Fibroblast of villous mesenchyme (primary cell): ENCODE results near the gene KCNIP1. TPM values are rescaled to one million over a fixed set of nuclear protein-coding genes. Genes with fewer than 3 reads are reported as not detected.

Experiments used
- DNase-seq: peaks from one replicate; pipeline ENCODE4 v3.0.0-alpha.2; 2010; ENCODE audit warnings: low read depth
- H3K4me3 ChIP-seq: 2 replicates; pipeline ENCODE4 v1.5.1; 2011; ENCODE audit warnings: low read depth, mild to moderate bottlenecking, low read length
- total RNA-seq: library from RNA; depleted of rRNA; stranded (reverse); fragments of >200 nt; gene quantifications from 2 replicates; pipeline ENCODE4 v1.2.3, GENCODE V29; 2012
- TF ChIP-seq, protein P1 (sequence below): IDR thresholded peaks from 2 replicates; pipeline ENCODE4 v1.5.1; 2012; ENCODE audit warnings: low read depth, mild to moderate bottlenecking, low read length; ENCODE audit not compliant: insufficient read depth

The KCNIP1 gene
- total RNA-seq, 1 donor: not detected

DNA sequence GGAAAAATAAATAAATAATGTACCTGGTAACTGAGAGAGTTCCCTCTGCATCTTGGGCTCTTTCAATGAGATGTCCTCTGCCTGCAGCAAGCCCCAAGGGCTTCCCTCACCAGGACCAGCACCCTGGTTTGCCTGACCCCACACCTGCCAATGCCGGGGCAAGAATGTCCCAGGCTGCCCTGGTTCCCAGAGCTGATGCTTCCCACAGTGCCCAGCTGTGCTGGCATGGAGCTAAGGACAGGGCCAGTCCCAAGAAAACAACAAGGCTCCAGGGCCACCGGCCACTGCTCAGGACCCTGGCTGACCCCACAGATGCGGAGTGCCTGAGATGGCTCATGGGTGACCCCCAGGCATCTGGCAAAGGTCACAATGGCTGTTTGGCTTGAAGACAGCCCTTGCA is 123.5 kb downstream of the KCNIP1 start:
- DNase-seq: no peak
- TF ChIP-seq, protein P1, sequence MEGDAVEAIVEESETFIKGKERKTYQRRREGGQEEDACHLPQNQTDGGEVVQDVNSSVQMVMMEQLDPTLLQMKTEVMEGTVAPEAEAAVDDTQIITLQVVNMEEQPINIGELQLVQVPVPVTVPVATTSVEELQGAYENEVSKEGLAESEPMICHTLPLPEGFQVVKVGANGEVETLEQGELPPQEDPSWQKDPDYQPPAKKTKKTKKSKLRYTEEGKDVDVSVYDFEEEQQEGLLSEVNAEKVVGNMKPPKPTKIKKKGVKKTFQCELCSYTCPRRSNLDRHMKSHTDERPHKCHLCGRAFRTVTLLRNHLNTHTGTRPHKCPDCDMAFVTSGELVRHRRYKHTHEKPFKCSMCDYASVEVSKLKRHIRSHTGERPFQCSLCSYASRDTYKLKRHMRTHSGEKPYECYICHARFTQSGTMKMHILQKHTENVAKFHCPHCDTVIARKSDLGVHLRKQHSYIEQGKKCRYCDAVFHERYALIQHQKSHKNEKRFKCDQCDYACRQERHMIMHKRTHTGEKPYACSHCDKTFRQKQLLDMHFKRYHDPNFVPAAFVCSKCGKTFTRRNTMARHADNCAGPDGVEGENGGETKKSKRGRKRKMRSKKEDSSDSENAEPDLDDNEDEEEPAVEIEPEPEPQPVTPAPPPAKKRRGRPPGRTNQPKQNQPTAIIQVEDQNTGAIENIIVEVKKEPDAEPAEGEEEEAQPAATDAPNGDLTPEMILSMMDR: no peak
- no peak overlapping the region for H3K4me3 ChIP-seq

DNA sequence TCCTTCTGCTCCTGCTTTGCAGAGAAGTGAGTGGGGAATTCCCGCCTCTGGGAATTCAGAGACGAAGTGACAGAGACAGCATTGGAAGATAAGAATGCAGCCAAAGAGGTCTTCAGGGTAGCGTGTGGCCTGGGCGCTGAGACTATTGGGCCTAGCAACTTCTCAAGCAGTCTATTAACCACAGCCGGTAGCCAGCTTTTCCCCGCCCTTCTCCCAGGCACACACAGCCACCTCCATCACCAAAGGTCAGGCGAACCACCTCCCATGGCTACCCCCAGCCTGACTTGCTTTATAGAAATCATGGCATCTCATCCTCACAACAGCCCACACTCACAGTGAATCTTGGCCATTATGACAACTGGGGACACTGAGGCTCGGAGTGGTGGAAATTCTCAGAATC is 124.2 kb downstream of the KCNIP1 start:
- no peak overlapping the region for H3K4me3 ChIP-seq
- no peak for DNase-seq
- TF ChIP-seq, protein P1: no peak

DNA sequence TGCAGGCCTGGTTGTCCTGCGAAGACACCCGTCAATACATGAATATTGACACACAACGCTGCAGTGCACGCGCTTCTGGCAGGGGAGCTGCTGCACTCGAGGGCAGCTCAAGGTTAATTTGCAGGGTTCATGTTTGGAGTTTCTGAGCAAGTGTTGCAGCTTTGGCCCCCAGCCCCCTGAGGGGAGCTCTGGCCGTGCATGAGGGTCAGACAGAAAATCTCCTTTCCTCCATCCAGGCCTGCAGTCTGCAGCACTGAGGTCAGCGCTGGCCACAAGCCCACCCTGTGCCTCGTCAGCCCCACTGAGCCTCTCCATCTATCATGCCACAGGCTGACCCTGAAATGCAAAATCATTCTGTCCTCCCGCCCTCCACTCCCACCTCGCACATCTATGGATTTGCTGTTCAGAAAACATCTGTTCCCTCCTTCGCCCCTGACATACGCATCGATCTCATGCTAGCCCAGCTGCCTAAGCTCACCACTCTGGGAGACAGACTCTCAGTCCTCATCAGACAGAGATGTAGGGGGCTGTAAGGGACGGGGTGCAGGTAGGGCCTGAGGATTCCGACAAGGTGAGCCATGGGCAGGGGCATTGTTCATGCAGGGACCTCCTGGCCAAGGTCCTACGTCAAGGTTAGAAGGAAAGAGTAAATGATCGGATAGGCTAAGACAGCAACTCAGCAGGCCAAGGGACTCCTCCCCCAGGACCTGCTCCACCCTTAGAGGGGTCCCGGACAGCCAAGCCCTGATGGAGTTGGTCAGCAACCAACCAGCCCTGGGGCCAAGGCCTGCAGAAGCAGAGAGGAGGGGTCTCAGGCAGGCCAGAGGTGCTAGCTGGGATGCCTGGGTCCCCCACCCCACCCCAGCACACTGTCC is 125.1 kb downstream of the KCNIP1 start:
- TF ChIP-seq, protein P1: no peak
- DNase-seq: no peak
- H3K4me3 ChIP-seq: no peak overlapping the region

DNA sequence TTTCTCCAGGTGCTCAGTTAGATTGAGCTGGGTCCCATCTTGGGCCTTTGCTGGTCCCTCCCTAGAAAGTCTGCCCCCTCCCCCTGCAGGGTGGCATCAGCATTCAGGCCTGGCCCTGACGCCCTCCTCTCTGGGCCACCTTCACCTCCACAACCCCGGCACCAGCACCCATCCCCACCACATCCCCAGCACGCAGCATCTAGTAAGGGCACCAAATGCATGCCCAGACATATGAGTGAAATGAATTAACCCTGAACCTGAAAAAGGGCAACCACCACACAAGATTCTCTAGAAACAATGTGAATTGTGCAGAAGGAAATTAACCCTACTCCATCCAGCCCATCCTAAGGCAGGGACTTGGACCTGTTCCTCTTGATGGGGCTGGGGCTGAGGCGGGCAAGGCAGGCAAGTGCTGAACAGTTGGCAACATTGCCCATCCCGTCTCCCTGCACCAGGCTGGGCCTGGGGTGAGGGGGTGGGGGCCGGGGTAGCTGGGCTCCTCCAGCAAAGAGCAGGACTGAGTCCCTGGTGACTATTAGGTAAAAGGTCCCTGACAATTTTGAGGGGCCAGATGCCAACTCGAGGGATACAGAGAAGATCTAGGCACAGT is 125.9 kb downstream of the KCNIP1 start:
- TF ChIP-seq, protein P1: no peak
- H3K4me3 ChIP-seq: no peak overlapping the region
- no peak for DNase-seq

DNA sequence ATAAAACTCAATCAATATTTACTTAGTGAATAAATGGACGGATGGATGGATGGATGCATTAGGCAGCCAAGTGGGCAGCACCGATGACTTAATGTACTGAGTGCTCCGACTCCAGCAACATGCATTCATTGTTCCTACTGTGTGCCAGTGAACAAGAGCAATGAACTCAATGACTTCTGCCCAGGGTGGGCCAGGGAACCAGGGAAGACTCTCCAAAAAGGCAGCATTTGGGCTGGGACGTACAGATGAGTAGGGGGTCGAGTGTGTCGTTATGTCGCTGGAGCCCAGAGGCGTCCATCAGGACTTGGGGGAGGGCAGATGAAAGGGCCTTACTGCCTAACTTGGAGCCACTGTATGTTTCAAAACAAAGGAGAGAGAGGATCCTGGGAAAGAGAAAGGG is 126.4 kb downstream of the KCNIP1 start:
- H3K4me3 ChIP-seq: no peak overlapping the region
- no peak for DNase-seq
- TF ChIP-seq, protein P1: no peak

DNA sequence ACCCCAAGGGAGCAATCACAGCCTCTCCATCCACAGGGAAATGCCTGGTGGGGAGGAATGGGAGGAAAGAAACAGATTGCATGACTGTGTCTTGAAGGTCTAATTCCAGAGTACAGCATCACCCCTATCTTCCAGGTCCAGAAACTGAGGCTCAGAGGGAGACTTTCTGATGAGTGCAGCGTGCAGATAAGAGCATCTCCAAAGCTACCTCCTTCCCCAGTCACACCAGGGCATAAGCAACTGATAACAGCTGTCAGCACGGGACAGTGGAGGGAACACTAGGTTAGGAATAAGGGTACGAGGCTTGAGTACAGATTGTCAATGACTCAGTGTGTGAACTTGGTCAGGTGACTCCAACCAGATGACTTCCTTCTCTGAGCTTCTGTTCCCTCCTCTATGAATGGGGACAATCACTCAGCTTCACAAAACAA is 126.9 kb downstream of the KCNIP1 start:
- TF ChIP-seq, protein P1: no peak
- H3K4me3 ChIP-seq: no peak overlapping the region
- no peak for DNase-seq
